IPS-NIHi11 (cell line): ENCODE data around the gene COPZ2.
"Not testable (repeated sequence)": the region's sequence is repeated elsewhere in the genome, so short reads cannot be mapped to it uniquely, and the experiment has no call there.

Experiments
- DNase-seq: peaks from one replicate; pipeline ENCODE4 v3.0.0; 2012; ENCODE audit warnings: mixed read lengths, low spot score

The COPZ2 gene

GRCh38 chr17:48055531-48056245, 18.1 kb upstream of the COPZ2 start:
- peak; percentile 75 for DNase-seq

GRCh38 chr17:48054238-48055185, 16.9 kb upstream of the COPZ2 start:
- DNase-seq, result peak; percentile 89

- DNase-seq, result no peak
These were observed 16.2 kb upstream of the COPZ2 start for GRCh38 chr17:48053758-48054237.

GRCh38 chr17:48052956-48053757, 15.6 kb upstream of the COPZ2 start:
- DNase-seq, result no peak

- no peak for DNase-seq
These were observed 14.3 kb upstream of the COPZ2 start for GRCh38 chr17:48051706-48052486.

GRCh38 chr17:48051283-48051682, 13.7 kb upstream of the COPZ2 start:
- DNase-seq, result no peak

GRCh38 chr17:48048384-48049126, 11.0 kb upstream of the COPZ2 start:
- peak; percentile 72 for DNase-seq

GRCh38 chr17:48047741-48048383, 10.3 kb upstream of the COPZ2 start, which contains the start of gene NFE2L1:
TSS of gene NFE2L1 (plus strand) at chr17:48048359. CDS start at chr17:48051119, 2,760 bp downstream.
- peak; percentile 91 for DNase-seq

- no peak for DNase-seq
These were observed 9.6 kb upstream of the COPZ2 start for GRCh38 chr17:48047113-48047740.

- DNase-seq, result no peak
These were observed 8.7 kb upstream of the COPZ2 start for GRCh38 chr17:48046296-48046695.

- DNase-seq, result no peak
These were observed 7.9 kb upstream of the COPZ2 start for GRCh38 chr17:48045316-48046001.

- no peak for DNase-seq
These were observed 7.3 kb upstream of the COPZ2 start for GRCh38 chr17:48044851-48045250.

- DNase-seq, result no peak
These were observed 5.6 kb upstream of the COPZ2 start for GRCh38 chr17:48043176-48043575.

- DNase-seq, result no peak
These were observed 1.1 kb upstream of the COPZ2 start for GRCh38 chr17:48038687-48039086.

GRCh38 chr17:48037838-48038323, 284 bp upstream of the COPZ2 start:
- no peak for DNase-seq

GRCh38 chr17:48036693-48037035, 933 bp downstream of the COPZ2 start:
- DNase-seq, result no peak

GRCh38 chr17:48034734-48035133, 2.9 kb downstream of the COPZ2 start:
- DNase-seq, result not testable (repeated sequence)

- DNase-seq, result no peak
These were observed 5.6 kb downstream of the COPZ2 start for GRCh38 chr17:48031966-48032365.

GRCh38 chr17:48030531-48030930, 7.1 kb downstream of the COPZ2 start:
- DNase-seq, result no peak
